GM21723 (cell line): ENCODE measurements around the gene PDS5A.
"Not testable (repeated sequence)": the region's sequence is repeated elsewhere in the genome, so short reads cannot be mapped to it uniquely, and the experiment has no call there.

ENCODE experiments used
- ATAC-seq: cut with Tn5 transposase; IDR thresholded peaks from one replicate; pipeline ENCODE4 v1.9.1; 2021; ENCODE audit warnings: mild to moderate bottlenecking, moderate library complexity; ENCODE audit not compliant: unreplicated experiment

PDS5A gene

DNA sequence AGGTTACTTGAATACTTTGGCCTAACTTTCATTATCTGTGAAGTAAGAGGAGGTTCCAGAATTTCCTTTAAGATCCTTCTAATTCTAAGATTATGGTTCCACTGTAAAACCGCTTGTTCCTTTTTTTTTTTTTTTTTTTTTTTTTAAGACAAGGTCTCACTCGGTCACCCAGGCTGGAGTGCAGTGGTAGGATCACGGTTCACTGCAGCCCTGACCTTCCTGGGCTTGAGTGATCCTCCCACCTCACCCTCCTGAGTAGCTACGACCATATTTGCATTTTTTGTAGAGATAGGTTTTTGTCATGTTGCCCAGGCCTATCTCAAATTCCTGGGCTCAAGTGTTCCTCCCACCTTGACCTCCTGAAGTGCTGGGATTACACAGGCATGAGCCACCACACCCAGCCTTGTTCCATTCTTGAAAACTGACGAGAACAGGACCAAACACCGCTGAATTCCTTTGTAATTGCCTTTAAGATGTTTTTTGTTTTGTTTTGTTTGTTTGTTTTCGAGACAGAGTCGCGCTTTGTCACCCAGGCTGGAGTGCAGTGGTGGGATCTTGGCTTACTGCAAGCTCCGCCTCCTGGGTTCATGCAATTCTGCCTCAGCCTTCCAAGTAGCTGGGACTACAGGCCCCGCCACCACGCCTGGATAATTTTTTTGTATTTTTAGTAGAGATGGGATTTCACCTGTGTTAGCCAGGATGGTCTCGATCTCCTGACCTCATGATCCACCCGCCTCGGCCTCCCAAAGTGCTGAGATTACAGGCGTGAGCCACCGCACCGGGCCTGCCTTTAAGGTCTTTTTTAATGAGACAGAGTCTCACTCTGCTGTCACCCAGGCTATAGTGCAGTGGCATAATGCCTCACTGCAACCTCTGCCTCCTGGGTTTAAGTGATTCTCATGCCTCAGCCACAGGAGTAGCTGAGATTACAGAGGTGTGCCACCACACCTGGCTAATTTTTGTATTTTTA, 6.8 kb downstream of the PDS5A start:
- ATAC-seq, result peak; percentile 72

GRCh38 chr4:39963656-39964055, 14.1 kb downstream of the PDS5A start:
- no peak for ATAC-seq

DNA sequence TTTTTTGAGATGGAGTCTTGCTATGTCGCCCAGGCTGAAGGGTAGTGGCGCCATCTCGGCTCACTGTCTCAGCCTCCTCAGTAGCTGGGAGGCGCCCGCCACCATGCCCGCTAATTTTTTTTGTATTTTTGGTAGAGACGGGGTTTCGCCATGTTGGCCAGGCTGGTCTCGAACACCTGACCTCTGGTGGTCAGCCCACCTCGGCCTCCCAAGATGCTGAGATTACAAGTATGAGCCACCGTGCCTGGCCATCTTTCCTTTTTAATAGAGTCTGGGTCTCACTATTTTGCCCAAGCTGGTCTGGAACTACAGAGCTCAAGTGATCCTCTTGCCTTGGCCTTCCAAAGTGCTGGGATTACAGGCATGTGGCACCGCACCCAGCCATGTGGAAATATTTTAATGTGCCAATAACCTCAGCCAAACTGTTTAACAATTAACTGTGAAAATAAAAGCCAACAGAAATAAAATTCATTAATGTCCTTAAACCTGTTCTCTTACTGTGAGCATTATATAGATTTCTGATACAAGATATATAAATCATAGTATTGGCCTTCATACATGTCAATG, 16.3 kb downstream of the PDS5A start:
- no peak for ATAC-seq

DNA sequence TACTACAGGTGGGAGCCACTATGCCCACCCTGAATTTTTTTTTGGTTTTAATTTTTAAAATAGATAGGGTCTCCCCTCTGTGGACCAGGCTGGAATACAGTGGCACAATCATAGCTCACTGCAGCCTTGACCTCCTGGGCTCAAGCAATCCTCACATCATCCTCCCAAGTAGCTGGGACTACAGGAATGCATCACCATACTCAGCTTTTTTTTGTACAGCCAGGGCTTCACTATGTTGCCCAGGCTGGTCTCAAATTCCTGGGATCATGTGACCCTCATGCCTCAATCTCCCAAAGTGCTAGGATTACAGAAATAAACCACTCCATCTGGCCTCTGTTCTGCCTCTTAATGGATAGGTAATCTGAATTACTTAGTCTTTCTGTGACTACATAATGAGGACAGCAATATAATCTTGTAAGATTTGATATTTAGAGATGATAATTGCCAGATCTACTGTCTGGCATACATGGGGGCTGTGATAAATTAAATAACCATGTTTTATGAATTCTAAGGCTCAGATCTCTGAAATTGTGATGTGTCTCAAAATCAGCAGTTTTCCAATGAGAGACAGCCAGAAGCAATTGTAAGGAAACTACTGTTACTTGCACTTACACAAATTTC, 26.7 kb downstream of the PDS5A start:
- no peak for ATAC-seq

DNA sequence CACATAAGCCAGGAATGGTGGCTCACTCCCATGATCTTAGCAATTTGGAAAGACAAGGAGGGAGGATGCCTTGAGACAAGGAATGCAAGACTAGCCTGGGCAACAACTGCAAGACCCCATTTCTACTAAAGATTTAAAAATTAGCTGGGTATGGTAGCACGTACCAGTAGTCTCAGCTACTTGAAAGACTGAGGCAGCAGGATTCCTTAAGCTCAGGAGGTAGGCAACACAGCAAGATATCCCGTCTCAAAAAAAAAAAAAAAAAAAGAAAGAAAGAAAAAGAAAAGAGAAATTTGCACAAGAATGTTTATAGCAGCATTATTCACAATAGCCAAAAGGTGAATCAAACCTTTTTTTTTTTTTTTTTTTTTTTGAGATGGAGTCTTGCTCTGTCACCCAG, 29.7 kb downstream of the PDS5A start:
- no peak for ATAC-seq

DNA sequence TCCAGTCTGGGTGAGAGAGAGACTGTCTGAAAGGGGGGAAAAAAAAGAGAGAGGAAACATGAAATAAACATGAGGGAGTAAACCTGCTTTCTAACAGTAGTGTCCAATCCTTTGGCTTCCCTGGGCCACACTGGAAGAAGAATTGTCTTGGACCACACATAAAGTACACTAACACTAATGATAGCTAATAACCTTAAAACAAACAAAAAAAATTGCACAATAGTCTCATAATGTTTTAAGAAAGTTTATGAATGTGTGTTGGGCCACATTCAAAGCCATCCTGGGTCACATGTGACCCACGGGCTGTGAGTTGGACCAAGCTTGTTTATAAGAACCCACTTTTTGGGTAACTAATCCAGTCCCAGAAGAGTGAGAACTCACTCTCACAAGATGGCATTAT, 30.3 kb downstream of the PDS5A start:
- no peak for ATAC-seq

GRCh38 chr4:39944245-39944644, 33.5 kb downstream of the PDS5A start:
- ATAC-seq, result not testable (repeated sequence)

DNA sequence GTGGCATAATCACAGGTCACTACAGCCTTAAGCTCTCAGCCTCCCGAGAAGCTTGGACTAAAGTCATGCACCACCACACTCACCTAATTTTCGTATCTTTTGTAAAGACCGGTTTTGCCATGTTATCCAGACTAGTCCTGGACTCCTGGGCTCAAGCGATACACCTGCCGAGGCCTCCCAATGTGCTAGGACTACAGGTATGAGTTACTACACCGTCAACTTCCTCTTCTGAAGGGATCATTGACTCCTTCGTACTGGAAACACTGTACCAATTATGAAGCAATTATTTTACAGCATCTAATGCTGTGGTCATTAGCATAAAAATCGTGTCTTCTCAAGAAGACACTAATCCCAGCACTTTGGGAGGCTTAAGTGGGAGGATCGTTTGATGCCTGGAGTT, 35.2 kb downstream of the PDS5A start:
- no peak for ATAC-seq

- no peak for ATAC-seq
Measured at GRCh38 chr4:39941682-39942217, 36.0 kb downstream of the PDS5A start.

- ATAC-seq, result peak; percentile 61
Measured at GRCh38 chr4:39937683-39938268, 39.9 kb downstream of the PDS5A start.

DNA sequence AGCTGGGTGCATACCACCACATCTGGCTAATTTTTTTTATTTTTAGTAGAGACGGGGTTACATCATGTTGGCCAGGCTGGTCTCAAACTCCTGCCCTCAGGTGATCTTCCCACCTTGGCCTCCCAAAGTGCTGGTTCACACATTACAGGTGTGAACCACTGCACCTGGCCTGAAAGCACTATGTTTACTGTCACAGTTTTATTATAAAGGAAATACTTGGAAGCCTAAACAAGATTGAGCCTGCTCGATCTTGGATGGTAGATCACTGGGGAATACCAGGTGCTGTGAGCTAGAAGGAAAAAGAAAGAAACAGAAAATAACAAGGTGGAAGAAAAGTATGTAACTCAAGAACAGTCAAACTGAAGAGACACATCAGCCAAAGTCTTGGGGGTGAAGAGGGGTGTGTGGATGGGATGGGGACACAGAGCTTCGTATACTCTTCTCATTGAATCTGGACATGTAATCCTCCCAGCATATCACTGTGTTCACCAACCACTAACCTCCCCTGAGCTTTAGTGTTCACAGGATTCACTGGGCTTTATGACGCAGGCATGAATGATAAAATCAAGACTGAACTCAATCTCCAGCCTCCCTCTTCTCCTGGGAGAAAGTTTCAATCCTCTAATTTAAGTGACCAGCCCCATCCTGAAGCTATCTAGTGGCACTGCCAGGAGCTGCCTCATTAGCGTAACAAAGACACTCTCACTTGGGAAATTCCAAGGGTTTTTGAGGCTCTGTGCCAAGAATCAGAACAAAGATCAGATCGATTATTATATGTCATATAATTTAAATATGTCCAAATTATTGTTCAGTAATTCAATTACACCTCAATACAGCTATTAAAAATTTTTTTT, 40.9 kb downstream of the PDS5A start:
- no peak for ATAC-seq

DNA sequence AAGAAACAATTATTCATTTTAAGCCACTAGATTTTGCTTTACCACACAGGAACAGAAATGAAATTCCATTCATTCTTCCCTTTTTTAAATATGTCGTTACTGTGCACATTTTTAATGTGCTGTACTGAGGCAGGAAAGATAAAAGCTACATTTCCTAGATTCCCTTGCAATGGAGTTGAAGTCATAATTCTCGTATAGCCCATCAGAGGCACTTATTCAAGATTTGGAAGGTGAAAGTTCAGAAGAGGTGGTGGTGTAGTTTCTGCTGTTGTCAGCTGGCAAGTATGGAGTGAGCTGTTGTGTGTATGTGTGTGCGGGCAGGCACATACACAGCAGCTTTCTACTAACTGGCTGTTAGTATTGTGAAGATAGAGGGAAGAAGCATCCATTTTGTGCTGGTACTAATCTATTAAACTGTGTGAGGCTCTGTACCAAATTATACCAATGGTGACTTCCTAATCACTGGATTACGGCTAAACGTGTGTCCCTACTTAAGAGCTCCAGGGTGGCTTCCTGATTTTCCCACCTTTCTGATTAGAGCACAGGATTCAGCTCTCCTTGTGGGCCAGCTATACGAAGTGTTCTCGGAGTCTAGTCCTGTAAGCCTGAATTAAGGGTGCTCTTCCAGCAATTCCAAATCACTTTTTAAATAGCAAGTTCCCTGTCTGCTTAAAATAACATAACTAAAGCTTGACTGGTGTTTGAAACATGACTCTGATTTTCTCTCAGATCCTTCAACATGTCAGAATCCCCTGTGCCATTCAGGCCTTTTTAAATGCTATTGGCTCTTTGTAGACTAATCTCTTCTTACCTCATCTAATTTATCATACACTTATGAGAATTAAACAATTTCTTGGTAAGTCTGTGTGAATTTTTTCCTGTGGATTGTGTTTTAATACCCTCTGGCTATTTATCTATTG, 43.8 kb downstream of the PDS5A start:
- no peak for ATAC-seq

DNA sequence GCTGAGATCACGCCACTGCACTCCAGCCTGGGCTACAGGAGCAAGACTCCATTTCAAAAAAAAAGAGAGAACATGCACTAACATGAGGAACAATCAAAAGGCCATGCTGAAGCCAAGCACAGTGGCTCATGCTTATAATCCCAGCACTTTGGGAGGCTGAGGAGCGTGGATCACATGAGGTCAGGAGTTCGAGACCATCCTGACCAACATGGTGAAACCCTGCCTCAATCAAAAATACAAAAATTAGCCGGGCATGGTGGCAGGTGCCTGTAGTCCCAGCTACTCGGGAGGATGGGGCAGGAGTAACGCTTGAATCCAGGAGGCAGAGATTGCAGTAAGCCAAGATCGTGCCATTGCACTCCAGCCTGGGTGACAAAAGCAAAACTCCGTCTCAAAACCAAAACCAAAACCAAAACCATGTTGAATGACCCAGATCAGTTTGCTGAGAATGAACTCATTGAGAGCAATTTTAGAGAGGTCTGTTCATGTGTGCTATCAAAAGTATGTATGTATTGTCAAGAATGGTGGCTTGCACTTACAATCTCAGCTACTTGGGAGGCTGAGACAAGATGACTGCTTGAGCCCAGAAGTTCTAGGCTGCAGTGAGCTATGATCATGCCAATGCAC, 44.8 kb downstream of the PDS5A start:
- no peak for ATAC-seq

DNA sequence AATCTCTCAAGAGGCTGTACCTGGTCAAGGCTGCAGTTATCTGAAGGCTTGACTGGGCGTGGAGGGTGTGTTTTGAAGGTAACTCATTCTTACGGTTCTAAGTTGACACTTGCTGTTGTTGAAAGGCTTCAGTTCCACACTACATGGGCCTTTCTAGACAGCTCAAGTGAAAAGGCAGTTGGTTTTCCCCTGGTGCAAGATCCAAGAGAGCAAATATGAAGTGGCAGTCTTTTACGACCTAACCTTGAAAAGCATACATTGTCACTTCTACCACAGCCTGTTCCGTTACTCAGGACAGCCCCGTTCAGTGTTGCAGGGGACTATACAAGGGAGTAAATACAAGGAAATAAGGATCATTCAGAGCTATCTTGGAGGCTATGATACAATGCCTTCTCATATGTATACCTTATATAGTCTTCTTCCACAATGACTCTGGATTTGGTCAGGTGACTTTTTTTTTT, 46.2 kb downstream of the PDS5A start:
- ATAC-seq, result no peak

DNA sequence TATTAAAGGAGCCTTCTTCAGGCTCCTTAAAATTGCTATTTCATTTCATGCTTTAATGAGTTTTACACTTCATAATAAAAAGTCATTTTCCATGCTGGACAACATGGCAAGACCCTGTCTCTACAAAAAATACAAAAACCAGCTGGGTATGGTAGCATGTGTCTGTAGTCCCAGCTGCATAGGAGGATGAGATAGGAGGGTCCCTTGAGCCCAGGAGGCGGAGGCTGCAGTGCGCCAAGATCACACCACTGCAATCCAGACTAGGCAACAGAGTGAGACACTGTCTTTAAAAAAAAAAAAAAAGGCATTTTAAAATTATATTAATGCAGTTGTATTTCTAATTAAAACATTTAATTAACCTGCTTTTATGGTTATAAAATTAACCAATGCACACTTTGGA, 49.2 kb downstream of the PDS5A start:
- ATAC-seq, result no peak

DNA sequence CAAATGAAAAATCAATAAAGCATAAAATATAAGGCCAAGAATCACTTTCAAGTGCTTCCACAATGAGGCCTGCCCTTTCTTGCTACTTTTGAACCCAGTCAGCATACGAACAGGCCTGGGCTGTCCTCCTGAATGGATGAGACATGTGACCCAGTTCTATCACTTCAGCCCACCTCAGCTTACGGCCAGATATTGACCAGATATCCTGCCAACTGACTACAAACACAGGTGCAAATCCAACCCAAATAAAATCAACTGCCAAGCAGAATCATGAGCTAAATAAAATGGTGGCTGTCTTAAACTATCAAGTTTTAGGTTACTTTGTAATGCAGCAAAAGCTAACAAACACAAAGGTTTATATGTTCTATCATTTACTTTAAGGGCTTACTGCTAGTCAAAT, 53.7 kb downstream of the PDS5A start:
- ATAC-seq, result no peak

DNA sequence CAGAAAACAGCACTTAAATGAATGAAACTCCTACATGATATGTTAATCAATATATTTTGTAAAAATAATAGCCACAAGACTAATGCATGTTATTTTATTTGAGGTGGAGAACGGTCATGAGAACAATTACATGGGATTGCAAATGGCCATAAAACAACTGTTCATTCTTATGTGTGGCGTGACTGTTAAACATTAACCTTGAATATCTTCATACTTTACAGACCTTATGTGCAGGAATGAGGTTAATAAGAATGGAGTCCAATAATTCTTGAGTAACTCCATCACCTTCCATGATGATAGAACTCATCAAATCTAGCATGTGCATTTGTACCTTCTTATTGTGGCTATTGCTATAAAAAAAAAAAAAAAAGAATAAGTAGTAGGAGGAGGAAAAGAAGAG, 55.3 kb downstream of the PDS5A start:
- no peak for ATAC-seq

GRCh38 chr4:39913471-39913870, 64.2 kb downstream of the PDS5A start:
- no peak for ATAC-seq

DNA sequence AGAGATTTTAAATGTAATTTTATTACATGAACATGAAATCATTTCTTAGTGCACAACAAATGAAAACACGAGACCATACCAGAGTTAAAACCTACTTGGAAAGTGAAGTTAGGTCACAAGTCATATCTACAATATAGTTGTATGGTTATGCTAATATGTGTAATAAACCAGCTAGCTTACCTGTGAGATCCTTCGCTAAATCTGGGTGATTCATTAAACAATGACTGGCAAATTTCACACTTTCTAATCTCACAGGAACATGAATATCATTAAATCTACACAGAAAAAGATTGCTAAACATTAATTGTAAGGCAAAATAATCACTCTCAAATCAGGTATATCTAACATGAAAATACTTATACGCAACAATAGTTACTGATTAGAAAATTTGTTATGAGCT, 67.6 kb downstream of the PDS5A start:
- ATAC-seq, result no peak
